GM15510 (cell line): ENCODE data around the gene RAPGEF3.

ENCODE experiments used
- POLR2A ChIP-seq: IDR thresholded peaks from 3 replicates; pipeline ENCODE4 v1.6.1; 2011; ENCODE audit warnings: borderline replicate concordance; ENCODE audit not compliant: insufficient read length; ENCODE audit errors: extremely low read depth

Gene RAPGEF3

DNA sequence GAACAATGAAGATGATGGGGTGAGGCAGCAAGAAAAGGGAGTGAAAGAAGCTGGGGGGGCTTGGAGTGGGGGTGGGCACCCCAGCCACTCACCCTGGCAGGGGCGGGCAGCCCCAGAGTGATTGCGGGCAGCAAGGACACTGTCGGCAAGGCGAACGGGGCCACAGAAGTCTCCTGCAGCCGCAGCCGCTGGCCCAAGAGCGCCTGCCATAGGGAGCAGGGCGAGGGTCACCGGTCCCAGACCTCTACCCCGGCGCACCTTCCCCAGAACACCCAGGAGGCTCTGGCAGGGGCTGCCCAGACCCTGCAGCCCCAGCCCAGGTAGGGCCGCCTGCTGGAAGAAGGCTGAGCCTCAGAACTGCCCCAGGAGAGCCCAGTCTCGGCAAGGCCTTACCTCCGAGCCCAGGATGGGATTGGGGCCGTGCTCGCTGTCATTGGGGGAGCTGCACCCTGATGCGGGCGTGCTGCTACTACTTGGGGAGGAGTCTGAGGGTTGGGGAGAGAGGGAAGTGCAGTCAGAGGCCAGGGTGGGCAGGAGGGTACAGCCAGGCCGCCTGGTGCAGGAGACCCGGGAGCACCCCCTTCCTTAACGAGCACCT lies 37.2 kb upstream of the RAPGEF3 start:
- TF ChIP-seq POLR2A = no peak

DNA sequence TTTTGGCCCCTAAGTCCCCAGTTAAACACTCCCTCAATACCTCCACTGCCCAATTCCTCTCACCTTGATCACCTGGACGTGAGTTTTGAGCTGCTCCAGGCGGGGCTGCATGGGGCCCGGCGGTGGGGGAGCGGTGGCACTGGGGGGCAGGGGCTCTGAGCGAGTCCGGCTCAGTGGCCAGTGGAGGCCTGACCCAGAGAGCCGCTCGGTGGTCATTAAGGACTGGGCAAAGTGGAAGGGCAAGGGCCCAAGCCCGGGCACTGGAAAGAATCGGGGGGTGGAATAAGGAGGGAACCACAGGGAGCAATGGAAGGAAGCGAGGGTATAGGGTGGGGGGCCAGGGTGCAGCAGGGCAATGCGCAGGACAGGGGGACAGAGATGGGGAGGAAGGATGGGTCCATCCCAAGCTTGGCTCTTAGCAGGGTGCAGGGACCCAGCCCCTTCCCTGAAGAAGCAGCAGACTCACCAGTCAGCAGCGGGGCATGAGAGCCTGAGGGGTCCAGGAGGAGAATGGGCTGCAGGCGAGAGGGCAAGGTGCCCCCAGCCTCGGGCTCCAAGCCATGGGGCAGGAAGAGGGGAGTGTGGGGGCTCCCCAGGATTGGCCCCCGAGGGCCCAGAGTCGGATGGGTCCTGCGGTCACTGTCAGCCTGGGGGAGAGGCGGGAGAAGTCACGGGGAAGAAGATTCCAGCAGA lies 36.6 kb upstream of the RAPGEF3 start:
- no peak for TF ChIP-seq POLR2A

DNA sequence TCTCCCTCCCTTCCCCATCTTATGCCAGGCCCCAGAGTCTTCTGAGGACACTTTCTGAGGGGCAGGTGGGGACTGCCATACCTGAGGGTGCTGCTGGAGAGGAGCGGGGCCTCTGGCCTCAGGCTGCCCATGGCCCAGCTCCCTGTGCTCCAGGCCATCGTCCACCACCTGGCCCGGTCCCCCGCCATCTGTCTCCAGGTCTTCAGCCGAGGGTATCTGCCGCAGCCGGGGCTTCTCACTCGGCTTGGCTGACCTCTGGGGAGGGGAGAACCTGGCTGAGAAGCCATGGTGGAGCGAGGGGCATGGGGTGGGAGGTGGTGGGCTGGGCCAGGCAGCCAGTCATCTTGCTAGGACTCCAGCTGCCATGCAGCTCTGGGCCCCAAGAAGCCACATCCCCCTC lies 36.0 kb upstream of the RAPGEF3 start:
- TF ChIP-seq POLR2A = no peak

DNA sequence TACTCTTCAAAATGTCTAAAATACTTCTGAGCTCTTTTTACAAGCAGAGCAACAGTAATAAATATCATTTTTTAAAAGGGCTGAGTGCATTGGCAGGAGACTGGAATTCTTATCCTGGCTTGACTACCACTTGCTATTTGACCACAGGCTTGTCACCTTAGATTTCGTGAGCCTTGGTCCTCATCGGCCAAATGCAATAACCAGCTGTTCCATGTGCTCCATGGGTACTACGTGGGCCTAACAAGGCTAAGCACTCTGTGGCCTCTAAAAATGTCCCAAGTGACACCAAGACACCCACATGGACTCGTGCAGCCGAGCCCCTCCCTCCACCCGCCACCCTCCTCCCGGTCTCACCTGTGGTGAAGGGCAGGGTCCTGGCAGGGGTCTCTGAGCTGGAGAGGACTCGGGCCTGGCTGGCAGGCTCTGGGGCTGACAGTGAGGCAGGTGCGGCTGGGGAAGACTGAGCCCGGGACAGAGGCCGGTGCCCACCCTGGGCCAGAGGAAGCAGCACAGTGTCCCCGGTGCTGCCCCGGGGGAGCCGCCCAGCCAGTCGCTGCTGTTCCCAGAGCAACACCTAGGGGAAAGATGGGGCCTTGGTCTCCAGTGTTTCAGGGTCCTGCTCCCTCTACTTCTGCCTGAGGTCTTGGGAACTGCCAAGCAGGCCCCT lies 34.5 kb upstream of the RAPGEF3 start:
- no peak for TF ChIP-seq POLR2A

DNA sequence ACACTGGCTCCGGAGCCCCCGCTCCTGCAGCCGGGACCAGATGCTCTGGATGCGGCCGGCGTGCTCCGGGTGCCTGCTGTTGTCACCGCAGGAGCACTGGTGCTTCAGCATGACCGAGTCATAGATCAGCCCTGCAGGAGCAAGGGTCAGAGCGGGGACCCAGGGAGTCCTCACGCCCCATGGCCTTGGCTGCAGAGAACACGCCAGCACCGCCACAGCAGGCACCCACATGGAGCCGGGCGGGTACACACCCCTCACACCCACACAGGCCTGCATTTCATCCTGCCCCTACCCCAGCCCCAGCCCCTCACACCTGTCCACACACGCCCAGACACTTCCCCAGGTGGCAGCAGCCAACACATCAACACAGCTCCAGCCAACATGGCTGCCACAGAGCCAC lies 33.2 kb upstream of the RAPGEF3 start:
- no peak for TF ChIP-seq POLR2A

DNA sequence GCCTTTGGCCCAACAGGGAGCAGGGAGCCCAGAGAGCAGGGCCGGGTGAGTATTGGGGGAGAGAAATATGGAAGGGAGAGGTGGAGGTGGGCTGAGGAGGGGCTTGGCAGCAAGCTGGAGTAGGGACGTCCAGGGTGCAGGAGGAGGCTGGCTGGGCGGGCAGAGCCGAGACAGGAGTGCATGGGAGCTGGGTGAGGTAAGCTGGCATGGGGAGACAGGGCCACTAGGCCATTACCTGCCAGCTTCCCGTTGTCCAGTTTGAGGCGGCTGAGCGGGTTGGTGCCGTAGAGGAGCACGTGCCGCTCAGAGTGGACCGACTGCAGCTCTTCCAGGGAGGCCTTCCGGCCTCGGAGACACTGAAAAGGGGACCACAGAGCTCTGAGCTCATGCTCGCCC lies 32.7 kb upstream of the RAPGEF3 start:
- TF ChIP-seq POLR2A = no peak

DNA sequence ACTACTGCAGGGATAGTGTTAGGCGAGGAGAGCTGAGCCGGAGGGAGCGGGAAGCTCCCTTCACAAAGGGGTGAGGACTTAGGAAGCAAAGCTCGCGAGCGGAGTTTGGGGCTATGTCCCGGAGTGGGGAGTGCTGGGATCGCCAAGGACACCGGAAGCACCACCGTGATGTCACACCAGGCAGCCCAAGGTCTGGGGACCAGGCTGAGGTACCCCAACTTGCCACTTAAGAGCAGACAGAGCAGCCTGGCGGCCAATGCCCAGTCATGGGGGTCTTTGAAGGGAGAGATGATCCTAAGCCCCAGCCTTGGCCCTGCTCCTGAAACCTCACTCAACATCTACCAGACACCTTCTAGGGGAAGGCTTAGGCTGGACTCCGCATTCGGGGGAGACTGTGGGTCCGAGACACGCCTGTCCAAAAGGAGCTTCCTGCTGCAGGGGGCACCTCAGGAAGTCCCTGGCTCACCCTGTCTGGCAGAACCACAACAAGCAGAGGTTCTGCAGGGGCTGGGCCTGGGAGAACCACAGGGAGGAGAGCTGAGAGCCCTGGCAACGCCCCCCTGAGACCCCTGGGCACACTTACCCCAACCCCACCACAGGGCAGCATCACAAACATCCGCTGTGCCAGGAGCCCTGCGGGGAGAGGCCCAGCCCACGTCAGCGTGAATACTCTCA lies 32.1 kb upstream of the RAPGEF3 start:
- TF ChIP-seq POLR2A = no peak

DNA sequence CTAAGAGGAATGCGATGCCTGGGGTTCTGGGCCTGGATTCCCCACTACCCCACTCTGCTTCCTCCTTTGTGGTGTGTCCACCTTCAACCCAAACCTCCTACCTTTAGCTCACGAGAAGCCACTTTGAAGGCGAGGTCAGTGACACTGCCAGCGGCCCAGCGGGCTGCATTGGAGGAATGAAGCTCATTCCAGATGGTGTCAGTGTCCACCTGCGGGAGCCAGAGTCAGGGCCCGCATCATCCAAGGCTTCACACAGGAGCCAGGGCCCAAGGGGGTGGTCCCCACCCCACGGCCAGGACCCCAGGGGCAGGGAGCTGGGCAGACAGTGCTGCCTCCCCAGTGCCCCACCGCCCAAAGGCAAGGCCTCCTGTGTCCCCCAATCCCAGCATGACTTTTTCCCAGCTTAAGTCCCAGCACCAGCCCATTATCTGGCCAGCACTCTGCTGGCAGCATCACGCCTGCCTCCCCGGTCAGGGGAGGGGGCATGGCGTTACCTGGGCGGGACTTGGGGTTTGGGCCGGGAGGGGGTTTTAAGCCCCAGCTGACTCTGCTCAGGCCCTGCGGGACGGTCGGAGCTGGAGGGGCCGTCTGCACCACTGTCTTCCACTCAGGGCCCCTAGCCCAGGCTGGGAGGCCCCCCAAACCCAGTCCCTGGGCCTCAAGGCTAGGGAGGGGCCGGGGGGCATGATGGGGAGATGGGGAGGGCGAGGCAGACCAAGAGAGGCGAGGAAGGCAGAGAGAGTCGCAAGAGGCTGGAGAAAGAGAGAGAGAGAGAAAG lies 31.2 kb upstream of the RAPGEF3 start:
- no peak for TF ChIP-seq POLR2A

DNA sequence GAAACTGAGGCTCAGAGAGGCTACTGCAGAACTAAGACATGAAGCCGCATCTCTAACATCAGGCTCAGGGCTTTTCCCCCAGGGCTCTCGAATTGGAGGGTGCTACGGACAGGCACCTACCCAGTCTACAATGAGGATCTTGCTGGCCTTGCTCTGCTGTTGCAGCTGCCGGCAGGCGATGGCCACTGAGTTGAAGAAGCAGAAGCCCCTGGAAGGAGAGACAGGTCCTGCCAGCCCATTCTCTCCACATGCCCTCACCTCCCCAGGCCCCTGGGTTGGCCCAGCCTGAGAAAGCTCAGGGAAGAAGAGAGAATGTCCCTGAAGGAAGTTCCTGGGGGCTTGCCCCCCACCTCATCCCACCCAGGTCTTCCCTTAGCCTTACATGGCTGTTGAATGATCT lies 30.5 kb upstream of the RAPGEF3 start:
- no peak for TF ChIP-seq POLR2A

DNA sequence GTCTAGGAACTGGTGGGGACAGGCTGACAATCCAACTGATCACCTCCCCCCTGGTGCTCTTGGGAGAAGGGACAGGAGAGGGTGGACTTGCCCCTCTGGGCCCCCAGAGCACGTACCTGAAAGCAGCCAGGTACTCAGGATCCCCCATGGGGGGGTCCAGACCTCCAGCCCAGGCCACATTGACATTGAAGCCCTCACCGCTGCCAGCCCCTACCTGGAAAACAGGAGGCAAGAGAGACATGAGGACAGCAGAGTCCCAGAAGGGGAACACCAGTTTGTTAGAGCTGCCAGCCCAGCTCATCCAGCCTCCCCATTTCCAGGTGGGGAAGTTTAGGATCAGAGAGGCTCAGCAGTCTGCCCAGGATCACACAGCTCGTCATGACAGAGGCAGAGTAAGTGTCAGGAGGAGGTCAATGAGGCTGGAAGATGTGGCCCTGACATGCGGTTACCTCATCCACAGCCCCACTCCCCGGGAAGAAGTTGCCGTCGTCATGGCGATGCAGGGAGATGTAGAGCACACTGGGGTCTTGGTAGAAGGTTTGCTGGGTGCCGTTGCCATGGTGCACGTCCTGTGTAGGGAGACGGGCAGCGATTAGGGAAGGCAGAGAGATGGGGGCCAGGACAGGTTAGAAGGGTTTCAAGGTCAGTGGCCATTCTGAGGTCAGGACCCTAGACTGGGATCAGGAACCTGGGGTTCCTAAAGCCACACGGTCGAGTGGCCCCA lies 29.1 kb upstream of the RAPGEF3 start:
- TF ChIP-seq POLR2A = no peak

DNA sequence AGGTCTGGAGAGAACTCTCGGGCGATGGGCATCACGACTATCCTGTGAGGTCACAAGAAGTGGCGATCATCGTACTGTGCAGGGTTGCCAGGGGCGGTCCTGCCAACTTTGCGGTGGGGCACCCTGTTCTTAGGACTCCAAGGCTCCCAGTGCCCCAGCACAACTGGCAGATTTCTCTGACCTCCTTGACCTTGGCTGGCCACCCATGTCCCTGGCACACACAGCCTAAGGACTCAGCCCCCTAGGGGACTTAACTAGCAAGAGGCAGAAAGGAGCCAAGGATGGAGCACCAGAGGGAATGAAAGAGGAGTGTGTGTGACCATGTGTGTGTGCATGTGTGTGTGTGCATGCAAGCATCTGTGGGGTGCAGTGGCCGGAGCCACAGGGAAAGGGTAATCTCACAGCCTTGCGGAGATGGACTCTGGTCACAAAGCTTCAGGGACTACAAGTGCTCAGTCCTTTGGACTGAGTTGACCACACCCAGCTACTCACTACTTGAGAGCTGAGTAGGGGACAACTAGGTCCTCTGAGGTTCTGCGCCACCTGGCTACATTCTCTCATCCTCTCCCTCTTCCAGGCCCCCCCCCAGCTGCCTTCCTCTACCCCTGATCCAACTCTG lies 28.1 kb upstream of the RAPGEF3 start:
- TF ChIP-seq POLR2A = no peak

DNA sequence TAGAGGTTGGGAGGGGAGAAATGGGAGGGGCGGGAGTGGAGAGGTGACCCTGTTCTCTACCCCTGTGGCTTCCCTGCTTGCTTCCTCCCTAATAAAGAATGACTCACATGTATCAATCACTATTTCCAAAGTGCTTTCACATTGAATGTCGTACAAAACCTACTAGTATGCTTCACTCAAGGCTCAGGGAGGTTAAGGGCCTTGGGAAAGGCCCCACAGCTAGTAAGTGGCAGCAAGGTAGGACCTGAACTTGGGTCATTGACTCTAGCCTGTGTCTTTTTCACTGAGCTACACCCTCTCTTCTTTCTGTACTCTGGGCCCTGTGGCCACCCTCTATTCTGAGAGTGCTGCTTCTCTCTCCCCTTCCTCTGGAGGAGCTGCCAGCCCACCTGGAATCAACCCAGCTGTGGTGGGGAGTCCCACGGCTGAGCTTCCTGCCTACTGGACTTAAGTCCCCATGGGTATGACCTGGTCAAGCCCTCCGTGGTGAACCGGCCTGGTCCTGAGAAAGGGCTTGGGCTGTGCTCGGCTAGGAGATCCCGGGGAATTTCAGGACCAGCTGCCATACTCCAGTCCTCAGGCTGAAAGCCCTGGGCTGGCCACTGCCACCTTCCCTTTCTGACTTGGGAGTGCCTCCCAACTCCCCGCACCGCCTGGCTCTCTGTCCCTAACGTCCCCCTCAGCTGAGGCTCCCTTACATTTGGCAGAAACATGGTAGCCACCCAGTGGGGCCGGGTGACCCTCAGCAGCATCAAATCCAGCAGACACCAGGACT lies 27.4 kb upstream of the RAPGEF3 start:
- TF ChIP-seq POLR2A = no peak
